Pancreas (tissue), 10 donors: ENCODE measurements around the gene AGBL4. TPM values are rescaled to one million over a fixed set of nuclear protein-coding genes. Genes with fewer than 3 reads are reported as not detected.
"Not testable (repeated sequence)": the region's sequence is repeated elsewhere in the genome, so short reads cannot be mapped to it uniquely, and the experiment has no call there.

Experiments used
- ATAC-seq, 4 donors: fragments of 200-7000 bp; cut with Tn5 transposase; one replicate each; pipeline versions ENCODE4 v1.8.0 to v1.9.1; 2020; ENCODE audit warnings: mild to moderate bottlenecking in 4 of 4, moderate library complexity in 4 of 4
- DNase-seq, 6 donors: peaks; one replicate each; pipeline ENCODE4 v3.0.0-alpha.2; 2020
- FAIRE-seq: peaks from 2 replicates; lab custom pipeline; 2012; peaks lifted over from hg19 to GRCh38; lab: Jason Lieb, UNC
- H3K27ac ChIP-seq, 4 donors: fragments of 200-600 bp; sonication (generic); 1 replicate in 3 of 4; 2 replicates in 1 of 4; pipeline versions ENCODE4 v1.5.0 to v1.8.0; 2020
- H3K27me3 ChIP-seq, 4 donors: fragments of 200-600 bp; one replicate each; pipeline ENCODE4 v1.8.0; 2021
- H3K36me3 ChIP-seq, 3 donors: fragments of 200-600 bp; sonication (generic) in 1 of 3; one replicate each; pipeline versions ENCODE4 v1.5.0 to v1.8.0; 2020 to 2021
- H3K4me1 ChIP-seq, 3 donors: fragments of 200-600 bp; one replicate each; pipeline ENCODE4 v1.8.0; 2021
- H3K4me3 ChIP-seq, 4 donors: fragments of 200-600 bp; sonication (generic) in 2 of 4; one replicate each; pipeline versions ENCODE4 v1.5.0 to v1.8.0; 2020 to 2021
- H3K9me3 ChIP-seq, 4 donors: fragments of 200-600 bp; one replicate each; pipeline ENCODE4 v1.8.0; 2021
- WGBS, 2 donors: extraction: QIAGEN DNeasy Blood & Tissue Kit; methylation state at CpG; one replicate each; pipeline ENCODE4 v1.1.7; 2013; 5-methylcytosine and 5-hydroxymethylcytosine counted together
- intact Hi-C, 3 donors: fragments of 100-400 bp; cut with DNase I; formaldehyde crosslinking; loops; one replicate each; pipeline versions ENCODE4 v1.11.1 to v1.14.2; 2022
- polyA plus RNA-seq, 2 donors: library from polyadenylated mRNA; stranded (reverse); fragments of 200-250 nt; gene quantifications; one replicate each; pipeline ENCODE4 v1.2.3, GENCODE V29; 2013
- total RNA-seq, 6 donors: library from RNA; stranded (reverse); fragmentation: NEBNext Ultra II Directional in 4 of 6; extraction: Animal tissue kit (Norgen Biotek cat#: 25700) in 4 of 6; gene quantifications; one replicate each; pipeline versions ENCODE4 v1.2.1 to v1.2.4, GENCODE V29; 2021 to 2023
- TF ChIP-seq, protein P1 (sequence below), 4 donors: fragments of 200-600 bp; sonication (generic) in 3 of 4; IDR thresholded peaks; one replicate each; pipeline versions ENCODE4 v1.5.0 to v1.8.0; 2021; ENCODE audit warnings: antibody characterized with exemption in 4 of 4
- donor health status: healthy with polysubstance abuse.
- donor health status: DM: no; HTN: no; CAD: no; lungs with moderate emphysema.
- donor health status: DM: no; HTN: no; CAD: no.
- donor health status: control.
- donor health status: control.
- donor health status: Bipolar disorder and iron deficiency.
- donor health status: DM: yes; HTN: yes; CAD: no.
- donor health status: DM: no; HTN: no; CAD: no.
- donor health status: DM: no; HTN: no; CAD: no.
- donor health status: DM: yes; HTN: yes; CAD: no.

Gene AGBL4
- total and polyA plus RNA-seq, 8 donors, result 0.15 to 1.2 (median 0.59) TPM

DNA sequence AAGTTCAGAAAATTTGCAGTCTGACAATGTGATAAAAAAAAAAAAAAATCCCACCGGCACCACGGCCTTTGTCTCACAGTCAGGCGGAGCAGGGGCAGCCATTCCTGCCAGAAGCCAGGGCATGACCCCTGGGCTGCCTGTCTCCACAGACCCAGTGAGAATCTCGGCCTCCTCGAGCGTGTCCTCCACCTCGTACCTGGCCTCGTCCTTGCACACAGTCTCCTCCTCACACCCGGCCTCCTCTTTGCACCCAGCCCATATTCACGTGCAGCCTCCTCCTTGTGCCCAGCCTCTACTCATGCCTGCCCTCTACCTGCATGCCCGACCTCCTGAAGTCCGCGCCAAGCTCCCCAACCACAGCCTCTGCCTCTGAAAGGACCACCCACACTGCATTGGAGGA, 182.0 kb downstream of the AGBL4 start:
- Histone ChIP-seq H3K27ac (no peak overlapping the region), H3K4me1 (no peaks in the 10 kb centered on the region), H3K9me3 (no peaks in the 10 kb centered on the region), H3K36me3 (no peaks in the 10 kb centered on the region), H3K27me3 (no peaks in the 10 kb centered on the region), H3K4me3 (no peak overlapping the region)
- FAIRE-seq (no peak), DNase-seq (peak in 1 of 6 donors; percentile 28), ATAC-seq (no peak)
- intact Hi-C loops, result no loop called here
- 81 to 89% methylated on average over 13 of the region's 13 CpGs for WGBS, 2 donors
- TF ChIP-seq, protein P1, sequence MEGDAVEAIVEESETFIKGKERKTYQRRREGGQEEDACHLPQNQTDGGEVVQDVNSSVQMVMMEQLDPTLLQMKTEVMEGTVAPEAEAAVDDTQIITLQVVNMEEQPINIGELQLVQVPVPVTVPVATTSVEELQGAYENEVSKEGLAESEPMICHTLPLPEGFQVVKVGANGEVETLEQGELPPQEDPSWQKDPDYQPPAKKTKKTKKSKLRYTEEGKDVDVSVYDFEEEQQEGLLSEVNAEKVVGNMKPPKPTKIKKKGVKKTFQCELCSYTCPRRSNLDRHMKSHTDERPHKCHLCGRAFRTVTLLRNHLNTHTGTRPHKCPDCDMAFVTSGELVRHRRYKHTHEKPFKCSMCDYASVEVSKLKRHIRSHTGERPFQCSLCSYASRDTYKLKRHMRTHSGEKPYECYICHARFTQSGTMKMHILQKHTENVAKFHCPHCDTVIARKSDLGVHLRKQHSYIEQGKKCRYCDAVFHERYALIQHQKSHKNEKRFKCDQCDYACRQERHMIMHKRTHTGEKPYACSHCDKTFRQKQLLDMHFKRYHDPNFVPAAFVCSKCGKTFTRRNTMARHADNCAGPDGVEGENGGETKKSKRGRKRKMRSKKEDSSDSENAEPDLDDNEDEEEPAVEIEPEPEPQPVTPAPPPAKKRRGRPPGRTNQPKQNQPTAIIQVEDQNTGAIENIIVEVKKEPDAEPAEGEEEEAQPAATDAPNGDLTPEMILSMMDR (IDR thresholded peaks at IDR 0.05), result no peak

DNA sequence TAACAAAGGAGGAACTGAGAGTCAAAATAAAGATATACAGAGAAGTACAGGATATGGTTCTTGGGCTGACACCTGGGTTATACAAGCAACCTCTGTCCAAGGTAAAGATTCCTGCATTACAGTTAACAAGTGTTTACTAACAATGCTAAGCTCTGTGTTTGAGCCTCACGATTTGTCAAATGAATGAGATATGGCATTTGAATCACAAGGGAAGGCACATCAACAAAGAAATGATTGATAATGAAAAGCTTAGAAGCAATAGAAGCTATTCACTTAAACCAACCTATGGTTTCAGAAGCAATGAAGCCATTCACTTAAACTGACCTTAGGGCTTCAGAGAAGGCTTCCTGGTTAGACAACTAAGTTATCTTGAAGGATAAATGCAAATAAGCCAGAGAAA, 199.5 kb downstream of the AGBL4 start:
- no peaks in the 10 kb centered on the region for H3K9me3 ChIP-seq
- no peak for DNase-seq
- no peaks in the 10 kb centered on the region for H3K36me3 ChIP-seq
- no peaks in the 10 kb centered on the region for H3K4me1 ChIP-seq
- no peak for ATAC-seq
- no peak overlapping the region for H3K4me3 ChIP-seq
- TF ChIP-seq, protein P1 (IDR thresholded peaks at IDR 0.05), result no peak
- intact Hi-C loops, result no loop called here
- 13 to 15% methylated on average over 1 of the region's 1 CpG for WGBS, 2 donors
- no peaks in the 10 kb centered on the region for H3K27me3 ChIP-seq
- FAIRE-seq, result no peak
- no peak overlapping the region for H3K27ac ChIP-seq

DNA sequence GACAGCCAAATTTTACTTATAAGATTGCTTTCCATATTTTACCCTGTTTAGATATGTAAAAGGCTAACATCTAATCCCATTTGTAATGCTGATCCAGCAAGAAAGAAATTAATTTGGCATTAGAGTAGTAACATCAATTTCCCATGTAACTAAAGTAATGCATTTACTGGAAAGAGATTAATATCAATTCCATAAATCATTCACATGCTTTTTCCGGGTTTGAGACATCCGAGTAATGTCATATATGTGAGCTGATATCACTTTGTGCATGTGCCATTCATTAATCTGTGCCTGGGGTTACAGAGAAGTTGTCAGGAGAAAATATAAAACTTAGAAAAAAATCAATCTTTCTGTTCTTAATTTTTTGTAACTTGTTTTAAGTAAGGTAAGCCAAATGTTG, 206.1 kb downstream of the AGBL4 start:
- DNase-seq (no peak), FAIRE-seq (no peak), ATAC-seq (no peak)
- TF ChIP-seq, protein P1 (IDR thresholded peaks at IDR 0.05), result no peak
- WGBS, 2 donors, result 35 to 37% methylated on average over 2 of the region's 2 CpGs
- H3K36me3 ChIP-seq, result no peaks in the 10 kb centered on the region
- no peak overlapping the region for H3K4me3 ChIP-seq
- intact Hi-C loops, result no loop called here
- peaks cover 0 to 5% (median 0%) of the 10 kb centered on the region in 3 donors for H3K4me1 ChIP-seq
- no peaks in the 10 kb centered on the region for H3K27me3 ChIP-seq
- H3K27ac ChIP-seq, result no peak overlapping the region
- H3K9me3 ChIP-seq, result no peaks in the 10 kb centered on the region

DNA sequence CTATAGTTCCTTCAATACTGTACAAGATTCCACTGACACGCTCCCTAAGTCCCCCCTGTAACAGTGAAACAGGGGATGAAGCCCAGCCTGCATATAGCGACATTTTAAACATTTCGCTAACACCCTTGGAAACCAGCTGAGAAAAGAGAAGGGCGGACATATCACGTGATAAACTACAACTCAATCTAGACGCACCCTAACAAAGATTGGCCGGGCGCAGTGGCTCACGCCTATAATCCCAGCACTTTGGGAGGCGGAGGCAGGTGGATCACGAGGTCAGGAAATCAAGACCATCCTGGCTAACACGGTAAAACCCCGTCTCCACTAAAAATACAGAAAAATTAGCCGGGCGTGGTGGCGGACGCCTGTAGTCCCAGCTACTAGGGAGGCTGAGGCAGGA, 236.7 kb downstream of the AGBL4 start:
- FAIRE-seq, DNase-seq, H3K4me3 ChIP-seq, intact Hi-C loops, H3K27me3 ChIP-seq, H3K36me3 ChIP-seq, ATAC-seq, H3K27ac ChIP-seq, H3K9me3 ChIP-seq, H3K4me1 ChIP-seq: not testable (repeated sequence)
- 82 to 90% methylated on average over 17 of the region's 17 CpGs for WGBS, 2 donors

DNA sequence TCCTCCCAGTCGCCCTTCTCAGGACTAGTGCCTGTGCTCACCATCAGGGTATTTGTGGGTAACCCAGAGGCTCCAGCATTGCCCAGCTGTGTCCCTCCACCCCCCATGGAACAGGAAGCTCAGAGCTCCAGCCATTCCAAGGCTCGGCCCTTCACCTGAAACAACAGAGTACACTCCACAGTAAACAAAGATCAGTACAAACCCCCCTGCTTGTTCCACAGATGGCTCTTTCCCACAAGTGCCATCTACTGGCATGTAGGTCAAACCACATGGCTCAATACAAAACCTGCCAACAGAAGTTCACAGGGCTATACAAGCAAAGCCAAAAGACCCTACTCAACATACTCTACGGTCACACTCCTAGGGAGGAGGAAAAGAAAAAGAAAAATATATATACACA, 258.7 kb downstream of the AGBL4 start:
- Histone ChIP-seq H3K27me3 (no peaks in the 10 kb centered on the region), H3K4me1 (no peaks in the 10 kb centered on the region), H3K27ac (no peak overlapping the region), H3K36me3 (no peaks in the 10 kb centered on the region), H3K9me3 (no peaks in the 10 kb centered on the region), H3K4me3 (no peak overlapping the region)
- no peak for FAIRE-seq
- TF ChIP-seq, protein P1 (IDR thresholded peaks at IDR 0.05), result no peak
- intact Hi-C loops, result no loop called here
- DNase-seq, result peak in 5 of 6 donors; percentile 26 to 68 (median 57)
- 41 to 45% methylated on average over 3 of the region's 3 CpGs for WGBS, 2 donors
- peak; percentile 84 to 99 (median 94) for ATAC-seq

DNA sequence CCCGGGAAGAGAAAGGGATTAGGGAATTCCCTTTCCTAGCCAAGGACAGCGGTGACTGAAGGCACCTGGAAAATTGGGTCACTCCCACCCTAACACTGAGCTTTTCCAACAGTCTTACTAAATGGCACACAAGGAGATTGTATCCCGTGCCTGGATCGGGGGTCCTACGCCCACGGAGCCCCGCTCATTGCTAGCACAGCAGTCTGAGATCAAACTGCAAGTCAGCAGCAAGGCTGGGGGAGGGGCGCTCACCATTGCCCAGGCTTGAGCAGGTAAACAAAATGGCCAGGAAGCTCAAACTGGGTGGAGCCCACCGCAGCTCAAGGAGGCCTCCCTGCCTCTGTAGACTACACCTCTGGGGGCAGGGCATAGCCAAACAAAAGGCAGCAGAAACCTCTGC, 285.6 kb downstream of the AGBL4 start:
- H3K27me3 ChIP-seq, DNase-seq, H3K27ac ChIP-seq, FAIRE-seq, H3K4me1 ChIP-seq, H3K36me3 ChIP-seq, H3K4me3 ChIP-seq, ATAC-seq, intact Hi-C loops, H3K9me3 ChIP-seq: not testable (repeated sequence)
- WGBS, 2 donors, result 81 to 91% methylated on average over 9 of the region's 9 CpGs
